Kasumi-1 (cell line): Measurements from ENCODE around the gene VEZF1.
A peak's percentile ranks its signal among the peaks of the same experiment; 100 is the strongest.

Experiments
- DNase-seq, 2 experiments: peaks; one replicate each; lab custom pipeline; 2025; lab: John Stamatoyannopoulos, UW

Gene VEZF1

DNA sequence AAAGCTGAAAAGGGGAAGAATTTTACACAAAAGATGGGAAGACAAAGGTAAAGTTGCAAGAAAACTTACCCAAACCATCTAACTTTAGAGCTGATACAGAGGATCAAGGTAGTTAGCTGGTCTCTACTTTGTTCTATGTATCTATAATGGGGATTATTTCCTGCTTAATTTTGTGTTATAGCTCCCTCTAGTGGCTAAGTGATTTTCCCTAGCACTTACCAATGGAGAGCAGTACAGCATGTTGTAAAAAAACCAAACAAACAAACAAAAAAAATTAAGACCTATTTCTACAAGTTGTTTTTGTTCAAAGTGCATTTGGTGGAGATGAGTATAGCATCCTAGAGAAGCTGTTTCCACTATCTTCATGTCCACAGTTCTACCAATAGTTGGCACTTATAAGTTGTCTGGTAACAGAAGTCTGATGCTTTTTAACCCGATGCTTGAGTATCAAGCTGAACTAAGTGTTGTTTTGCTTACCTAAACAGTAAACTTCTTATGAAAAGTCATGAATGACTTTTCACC, 11.5 kb upstream of the VEZF1 start:
- peak; percentile 67 to 82 for DNase-seq

DNA sequence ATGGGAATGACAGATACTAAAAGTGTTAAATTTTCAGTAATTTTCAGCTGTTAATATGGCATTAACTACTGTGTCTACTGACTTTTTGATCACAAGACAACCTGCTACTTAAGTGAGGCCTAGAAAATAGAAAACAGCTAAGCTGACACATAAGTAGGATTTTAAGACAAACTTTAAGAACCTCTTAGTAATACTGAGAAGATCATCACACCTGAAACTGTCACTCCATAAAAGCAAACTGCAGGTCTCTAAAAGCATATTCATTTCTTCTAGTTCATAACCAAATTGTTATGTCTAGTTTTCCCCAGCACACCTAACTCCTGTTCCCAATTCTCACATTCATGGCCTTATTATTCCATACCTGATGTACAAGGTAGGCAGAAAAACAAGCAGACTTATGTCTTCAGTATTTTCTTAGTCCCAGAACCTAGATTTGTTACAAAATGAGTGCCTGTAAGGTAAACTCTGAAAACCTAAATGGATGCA, 11.0 kb upstream of the VEZF1 start:
- DNase-seq, result no peak

DNA sequence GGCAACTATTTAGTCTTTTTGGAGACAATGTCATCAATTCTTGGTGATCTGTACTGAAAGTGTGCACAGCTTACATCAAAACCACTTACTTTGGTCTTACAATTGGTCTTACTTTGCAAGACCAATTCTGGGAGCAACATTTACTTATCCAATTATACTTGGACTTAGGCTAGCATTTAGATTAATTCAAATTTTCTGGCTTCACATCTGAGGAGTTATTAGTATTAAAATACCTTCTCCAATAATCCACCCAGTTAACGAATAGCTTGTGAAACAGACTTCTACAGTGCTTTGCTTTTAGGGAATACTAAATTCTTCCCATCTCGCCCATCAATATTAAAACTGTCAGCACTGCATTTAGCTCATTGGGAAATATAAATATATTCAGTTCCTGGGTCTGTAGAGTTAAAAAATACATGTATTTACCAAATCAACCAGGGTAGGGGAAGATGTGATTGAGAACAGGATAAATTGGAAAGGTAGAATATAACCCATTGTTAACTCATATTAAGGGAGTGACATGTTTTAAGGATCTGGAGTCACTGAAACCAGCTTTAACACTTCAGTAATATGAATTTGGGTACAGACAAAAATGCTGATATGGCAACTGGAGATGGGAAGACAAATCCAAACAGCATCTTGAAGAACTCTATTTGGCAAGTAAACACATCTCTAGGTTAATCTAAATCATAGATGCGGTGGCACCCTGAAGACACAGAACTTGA, 9.2 kb upstream of the VEZF1 start:
- no peak for DNase-seq

DNA sequence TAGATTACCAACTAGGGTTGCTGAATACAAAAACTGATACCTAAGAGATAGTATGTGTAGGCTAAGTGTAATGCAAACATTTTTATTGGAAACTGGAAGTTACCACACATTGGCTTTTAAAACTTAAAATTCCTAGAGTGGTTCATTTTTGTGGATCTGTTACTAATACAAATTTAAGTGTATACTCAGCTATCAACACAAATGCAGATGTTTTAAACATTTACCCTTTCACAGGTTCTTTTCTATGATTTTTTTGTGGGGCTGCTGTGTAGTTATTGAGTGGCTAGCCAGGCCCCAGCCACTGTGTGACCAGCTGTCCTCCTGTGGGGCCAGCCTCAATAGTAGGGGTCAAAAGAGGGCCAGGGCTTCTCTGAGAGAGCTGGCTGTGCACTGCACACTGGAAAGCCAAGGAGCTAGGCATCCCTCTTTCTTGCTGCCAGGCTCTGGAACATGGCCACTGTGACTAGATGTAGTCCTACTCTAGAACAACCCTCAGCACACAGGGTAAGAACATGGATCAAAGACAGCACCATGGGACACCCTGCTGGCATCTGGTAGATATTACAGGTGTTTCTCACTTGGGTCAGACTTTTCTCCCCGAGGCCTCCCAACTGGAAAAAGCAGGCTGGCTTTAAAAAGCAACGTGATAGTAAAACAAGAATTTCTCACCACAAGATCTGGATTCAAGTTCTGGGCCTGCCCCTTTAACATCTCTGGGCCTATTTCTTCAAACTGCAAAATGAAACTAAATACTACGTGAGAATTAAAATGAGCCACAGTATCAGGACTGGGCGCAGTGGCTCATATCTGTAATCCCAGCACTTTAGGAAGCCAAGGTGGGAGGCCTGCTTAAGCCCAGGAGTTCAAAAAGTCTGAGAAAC, 7.3 kb upstream of the VEZF1 start:
- DNase-seq, result peak; percentile 86 to 89

DNA sequence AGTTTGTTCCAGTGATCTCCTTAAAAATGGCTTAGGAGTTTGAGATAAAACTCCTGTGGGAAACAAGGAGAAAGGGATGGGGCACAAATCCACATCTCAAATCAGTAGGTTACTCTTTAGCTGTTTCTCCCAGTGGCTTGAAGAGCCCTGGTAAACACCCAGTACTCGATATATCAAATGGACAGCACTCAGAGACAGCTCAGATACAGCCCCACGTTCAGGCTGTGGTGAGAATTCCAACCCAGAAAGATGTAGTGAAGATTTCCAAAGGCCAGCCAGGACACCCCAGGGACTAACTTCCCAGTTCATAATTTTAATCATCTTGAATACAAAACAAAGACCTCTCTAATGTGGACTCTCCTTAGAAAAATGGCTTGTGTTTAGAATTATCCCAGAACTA, 6.4 kb upstream of the VEZF1 start:
- DNase-seq, result no peak

DNA sequence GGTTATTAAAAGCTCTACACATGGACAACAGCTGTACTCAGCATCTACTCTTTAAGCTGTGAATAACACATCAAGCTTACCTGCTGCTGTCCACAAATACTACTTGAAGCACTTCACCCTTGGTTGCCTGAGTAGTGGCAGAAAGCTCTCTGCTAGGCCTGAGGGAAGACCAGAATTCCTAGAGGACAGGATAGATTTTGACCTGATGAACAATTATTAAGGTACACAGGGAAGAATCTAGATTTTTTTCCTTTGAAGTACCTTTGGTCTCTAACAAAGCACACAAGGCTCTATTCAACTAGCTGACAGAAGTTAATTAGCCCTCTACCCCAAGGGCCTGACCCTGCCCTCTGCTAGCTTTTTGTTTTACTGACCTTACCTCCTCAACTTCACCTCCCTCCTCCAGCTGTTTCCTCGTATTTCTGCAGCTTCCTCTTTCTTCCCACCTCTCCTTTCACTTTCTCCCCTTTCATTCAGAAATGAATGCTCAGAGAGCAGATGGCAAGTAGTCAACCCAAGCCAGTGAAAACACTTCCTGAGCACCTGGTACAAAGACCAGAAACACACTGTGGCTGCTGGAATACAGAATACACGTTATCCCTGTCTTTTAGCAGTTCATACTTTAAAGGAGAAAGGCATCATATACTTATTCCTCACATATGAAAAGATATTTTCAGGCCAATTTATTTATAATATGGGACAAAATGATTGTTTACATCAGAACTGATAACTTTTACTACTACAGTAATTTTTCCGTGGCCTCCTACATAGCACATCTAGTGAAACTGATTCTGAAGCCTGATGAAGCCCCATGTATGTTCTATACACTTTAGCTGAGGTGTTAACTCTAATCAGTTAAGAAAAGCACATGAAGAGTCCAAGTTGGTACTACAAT, 5.7 kb upstream of the VEZF1 start:
- DNase-seq, result peak; percentile 66 to 68

DNA sequence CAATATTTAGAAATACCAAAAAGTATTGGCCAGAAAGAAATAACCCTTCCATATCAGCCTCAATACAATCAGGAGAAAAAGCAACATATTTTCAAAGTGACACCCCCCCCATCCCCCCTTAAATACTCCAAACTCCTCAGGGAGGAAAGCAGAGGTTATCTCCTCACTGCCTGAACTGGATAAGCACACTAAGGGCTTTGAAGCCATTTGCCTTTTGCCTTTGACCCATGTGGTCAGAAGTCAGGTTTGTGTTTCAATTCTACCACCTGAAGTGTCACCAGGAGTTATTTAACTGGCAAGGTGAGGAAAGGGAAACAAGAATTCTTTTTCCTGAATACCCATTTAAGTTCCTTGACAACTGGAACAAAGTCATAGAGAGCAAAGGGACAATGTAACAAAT, 3.5 kb upstream of the VEZF1 start:
- no peak for DNase-seq

DNA sequence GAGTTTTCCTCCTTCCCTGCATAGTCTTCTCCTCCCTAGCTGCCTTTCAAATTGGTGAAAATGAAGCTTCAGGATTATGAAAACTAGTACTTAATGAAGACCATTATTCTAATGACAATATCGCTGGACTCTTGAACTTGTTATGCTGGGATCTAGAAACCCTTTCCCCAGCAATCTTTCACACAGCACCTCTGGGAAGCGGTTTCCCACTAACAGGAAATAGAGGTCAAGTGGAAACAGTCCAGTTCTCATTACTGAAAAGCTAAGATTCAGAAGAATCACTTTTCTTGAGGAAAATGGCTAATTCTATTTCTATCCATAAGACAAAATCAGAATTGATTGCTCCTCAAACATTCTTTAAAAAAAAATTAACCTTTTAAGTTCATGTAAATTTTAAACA, 2.0 kb upstream of the VEZF1 start:
- DNase-seq, result no peak

DNA sequence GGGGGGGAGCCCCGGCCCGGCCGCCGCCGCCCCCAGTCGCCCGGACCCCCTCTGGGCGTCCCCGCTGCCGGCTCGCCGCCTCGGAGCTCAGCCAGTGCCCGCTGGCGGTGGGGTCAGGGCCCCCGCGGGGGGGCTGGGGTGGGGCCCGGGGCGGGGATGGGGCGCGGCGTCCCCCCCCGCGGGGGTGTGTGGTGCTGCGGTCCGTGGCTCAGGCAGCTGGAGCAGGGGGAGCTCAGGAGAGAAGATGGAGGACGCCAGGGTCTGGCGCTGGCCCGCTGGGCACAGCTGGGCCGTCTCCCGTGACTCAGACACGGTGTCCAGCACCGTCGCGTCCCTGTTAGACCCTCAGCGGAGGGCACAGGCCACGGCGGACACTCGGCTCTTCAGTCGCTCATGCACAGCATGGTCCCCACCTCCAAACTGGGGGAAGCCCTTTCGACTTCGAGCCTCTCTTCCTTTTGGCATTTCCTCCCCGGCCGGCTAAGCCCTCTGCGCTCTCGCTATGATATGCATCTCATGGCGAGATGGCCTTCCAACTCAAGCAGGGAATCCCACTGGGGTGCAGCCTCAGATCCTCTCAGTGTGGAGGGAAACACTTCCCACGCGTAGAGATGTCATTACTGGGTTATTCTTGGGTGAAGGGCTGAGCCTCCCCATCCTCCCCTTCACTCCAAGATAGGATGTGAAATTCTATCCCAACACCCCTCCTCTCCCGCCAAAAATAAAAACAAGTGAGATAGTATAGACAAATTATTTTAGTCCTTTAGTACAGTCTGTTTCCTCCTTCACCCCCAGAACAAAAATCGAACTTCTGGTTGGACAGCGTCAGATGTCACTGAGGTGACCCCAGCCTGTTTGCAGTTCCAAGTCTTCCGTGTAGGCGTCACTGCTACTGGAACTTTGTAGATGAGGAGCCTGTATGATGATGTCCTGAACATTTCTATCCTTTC, 522 bp upstream of the VEZF1 start:
- peak; percentile 42 to 52 for DNase-seq

DNA sequence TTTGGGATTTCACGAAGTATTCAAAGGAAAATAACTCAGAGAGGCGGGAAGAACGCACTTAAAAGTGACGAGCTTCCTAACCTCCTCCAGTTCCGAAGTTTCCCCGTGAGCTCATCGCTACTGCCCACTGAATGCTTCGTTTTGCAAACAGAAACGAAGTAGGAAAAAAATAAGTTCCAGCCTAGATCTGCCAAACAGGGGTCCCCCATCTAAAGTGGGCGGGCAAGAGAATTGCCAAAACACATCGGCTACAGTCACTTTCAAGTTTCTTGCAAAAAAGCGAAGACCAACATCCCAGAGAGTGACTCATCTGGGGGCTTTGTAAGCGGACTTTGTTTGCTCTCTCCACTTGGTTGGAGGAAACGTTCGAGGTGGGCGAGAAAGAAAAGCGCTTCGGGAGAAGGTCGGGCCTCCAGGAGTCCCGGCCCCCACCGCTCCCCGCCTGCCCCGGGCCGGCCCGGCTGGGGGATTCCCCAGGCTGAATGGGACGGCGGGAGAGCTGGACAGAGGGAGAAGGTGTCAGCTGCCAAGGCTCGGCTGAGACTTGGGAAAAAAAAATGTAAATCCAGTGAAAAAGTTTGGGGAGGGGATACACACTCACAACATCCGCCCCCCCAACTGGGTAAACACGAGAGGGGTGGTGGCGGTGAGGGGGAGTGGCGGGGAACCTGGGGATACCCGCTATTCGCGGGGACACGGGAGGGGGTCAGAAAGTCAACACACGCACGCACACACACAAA, 1.0 kb downstream of the VEZF1 start:
- DNase-seq, result peak; percentile 31 to 39

DNA sequence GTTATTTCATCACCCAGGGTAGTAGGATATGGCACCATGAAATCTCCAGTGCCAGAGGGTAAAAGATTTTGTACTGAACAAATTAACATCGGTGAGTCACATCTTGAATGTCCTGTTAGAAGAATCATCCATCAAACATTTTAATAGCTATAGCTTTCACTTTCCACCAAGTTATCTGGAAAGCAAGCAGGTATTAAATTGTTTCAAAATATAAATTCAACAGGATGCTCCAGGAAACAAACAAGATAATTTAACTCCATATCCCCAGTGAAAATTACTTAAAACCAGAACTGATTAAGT, 2.4 kb downstream of the VEZF1 start:
- DNase-seq, result no peak

DNA sequence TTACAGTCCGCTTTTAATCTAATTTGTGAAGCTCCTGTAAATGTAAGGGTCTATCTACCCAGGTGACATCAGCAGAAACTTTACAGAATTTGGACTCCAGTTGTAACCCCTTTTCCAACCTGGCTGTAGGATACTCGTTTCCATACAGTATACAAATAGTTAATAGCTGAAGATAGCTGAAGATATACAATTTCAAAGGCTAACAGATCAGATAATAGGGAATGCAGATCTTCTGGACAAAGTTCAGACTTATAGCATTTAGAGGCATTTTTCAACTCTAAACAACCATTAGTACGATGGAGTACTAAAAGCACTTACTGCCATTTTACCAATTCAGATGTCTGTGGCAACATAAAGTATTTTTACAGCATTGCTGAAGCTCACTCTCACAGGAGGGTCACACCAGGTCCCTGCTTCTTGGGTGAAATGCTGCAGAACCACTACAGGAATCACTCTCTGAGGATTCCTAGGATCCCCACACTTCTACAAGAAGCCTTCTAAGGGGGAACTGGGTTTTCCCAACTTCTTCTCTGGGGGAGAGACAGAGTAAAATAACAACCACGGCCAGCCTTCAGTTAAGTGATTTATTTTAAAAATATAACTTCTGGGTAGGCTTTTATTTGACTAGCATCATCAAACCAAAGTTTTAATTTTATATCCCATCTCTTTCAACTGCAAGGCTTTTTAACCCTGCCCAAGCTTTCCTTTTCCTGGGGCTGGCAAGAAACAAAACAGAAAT, 2.9 kb downstream of the VEZF1 start:
- DNase-seq, result no peak

DNA sequence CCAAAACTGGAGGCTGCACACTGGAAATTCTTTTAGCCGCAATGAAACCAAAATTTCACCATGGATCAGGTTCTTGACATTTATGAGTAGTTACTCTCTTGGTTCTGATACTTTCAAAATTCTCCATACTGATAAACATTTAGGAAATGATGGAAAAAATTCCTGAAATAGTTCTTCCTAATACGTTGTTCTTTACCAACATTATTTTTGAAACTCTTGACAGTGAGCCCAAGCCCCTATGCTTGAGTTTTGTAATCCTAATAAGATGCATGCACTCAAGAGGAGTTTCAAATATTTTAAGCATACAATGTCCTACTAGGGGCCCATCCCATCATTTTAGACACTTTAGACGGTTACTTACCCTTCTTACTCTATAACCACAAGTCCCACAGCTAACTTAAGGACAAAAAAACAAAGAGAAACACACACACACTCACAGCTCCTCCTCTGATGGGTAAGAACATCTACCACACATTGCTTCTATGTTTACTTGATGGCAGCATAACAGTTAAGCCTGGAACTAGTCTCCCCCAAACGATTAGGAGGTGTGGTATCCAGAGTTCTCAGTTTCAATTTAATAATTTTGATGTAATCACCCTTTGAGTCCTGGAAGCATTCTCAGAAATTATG, 3.7 kb downstream of the VEZF1 start:
- no peak for DNase-seq

DNA sequence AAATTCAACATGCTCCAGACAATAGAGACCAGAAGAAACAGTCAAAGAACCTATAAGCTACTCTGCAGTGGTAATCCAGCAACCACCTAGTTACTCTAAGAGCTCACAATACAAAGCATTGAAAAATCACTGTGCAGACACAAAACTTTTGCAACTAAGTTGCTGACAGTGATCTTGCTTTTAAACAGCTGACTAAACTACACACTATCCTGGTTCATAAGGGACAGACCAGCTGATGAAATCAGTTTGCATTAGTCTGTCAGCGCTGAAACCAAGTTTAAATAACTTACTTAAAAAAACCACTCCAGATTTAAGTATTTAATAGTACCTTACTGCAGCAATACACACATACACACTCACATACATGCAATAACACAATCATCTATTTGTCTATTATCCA, 4.6 kb downstream of the VEZF1 start:
- DNase-seq, result no peak

DNA sequence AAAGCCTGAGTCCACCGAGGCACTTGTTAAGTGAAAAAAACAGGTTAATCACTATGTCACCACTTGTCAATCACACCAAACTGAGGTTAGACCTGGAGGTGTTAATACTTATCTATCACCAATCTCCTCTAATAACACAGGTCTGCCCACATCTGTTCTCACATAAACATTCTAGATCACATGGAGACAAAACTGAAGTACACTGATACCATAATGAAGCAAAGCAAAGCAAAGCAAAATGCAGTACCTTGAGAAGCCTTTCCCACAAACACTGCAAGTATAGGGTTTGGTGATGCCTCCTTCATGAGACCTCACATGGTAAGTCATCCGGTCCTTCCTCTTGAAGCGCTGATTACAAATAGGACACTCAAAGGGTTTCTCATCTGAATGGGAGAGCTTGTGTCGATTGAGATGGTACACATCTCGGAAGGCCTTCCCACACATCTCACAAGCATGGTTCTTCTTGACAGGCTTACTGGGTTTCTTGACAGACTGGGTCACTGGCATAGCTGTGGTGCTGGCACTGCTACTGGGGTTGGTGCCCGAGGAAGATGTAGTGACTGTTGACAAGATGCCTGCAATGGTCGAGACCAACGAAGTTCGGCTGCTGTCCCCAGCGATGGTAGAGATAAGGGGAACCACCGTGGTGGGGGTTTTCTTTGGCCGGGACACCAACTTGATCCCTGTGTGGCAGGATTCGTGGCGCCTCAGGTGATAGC, 5.4 kb downstream of the VEZF1 start:
- DNase-seq, result no peak

DNA sequence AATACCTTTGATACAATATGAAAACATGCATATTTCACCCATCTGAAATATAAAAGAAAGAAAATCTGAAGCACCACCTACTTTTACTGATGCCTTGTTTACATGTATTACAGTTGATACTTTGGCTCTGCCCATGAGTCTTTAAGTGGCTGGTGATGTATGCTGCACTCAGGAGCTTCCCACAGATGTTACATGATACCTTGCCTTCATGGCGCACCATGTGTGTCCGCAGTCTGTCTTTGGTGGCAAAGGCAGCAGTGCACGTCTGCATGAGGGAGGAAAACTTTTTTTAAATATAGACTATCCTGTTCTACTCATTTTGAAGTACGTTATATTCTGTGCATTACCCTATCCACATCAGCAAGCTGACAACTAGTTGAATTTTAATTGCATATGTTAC, 7.5 kb downstream of the VEZF1 start:
- DNase-seq, result no peak

DNA sequence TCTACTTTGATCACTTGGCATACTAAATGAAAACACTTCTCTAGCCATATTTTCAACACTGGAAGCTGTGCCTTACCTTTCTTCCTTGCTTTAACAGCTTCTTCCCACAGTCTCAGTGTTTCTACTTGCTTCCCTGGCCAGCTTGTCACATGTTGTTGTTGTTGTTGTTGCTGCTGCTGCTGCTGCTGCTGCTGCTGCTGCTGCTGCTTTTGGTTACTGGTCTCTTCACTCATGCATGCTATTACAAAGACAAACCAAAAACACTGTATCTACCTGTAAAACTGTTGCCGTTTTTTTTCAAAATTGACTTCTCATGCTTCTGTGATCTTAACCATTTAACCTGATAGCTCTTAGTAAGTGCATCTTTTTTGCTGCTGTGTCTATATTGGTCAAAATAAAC, 9.0 kb downstream of the VEZF1 start:
- DNase-seq, result no peak

DNA sequence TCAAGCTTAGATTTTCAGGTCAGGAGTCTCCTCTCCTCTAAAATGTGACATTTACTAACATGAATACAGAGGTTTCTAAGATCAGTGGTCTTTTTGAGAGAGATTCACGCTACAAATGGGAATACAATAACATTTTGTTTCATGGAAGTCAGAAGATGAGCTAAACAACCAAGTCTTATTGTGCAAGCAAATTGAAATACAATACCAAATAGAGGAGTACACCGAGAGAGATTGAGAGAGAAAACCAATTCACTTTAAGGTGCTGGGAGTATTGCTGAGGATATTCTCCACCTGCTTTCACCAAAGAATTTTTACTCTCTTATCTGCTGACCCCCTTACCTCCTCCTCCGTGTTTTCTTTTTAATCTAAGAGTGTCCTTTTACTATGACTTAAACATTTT, 11.5 kb downstream of the VEZF1 start:
- no peak for DNase-seq

DNA sequence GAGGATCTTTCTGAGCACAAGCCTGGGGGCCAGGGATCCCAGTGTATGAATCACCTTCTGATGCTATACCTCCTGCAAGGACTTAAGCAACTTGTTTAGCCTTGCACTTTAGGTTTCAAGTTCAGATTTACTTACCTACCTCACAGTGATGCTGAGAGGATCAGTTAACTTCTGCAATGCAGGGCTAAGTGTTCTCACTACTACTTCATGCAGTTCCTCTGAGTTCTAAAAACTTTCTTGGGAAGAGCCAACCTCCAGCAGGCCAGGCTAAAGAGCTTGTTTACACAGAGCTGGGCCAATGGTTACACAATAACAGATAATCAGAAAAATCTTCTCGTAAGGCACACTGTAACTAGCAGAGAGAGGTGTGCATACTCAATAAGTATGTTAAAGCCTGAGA, 13.0 kb downstream of the VEZF1 start:
- DNase-seq, result no peak
